ENCODE data around the gene PARP4.

DNA sequence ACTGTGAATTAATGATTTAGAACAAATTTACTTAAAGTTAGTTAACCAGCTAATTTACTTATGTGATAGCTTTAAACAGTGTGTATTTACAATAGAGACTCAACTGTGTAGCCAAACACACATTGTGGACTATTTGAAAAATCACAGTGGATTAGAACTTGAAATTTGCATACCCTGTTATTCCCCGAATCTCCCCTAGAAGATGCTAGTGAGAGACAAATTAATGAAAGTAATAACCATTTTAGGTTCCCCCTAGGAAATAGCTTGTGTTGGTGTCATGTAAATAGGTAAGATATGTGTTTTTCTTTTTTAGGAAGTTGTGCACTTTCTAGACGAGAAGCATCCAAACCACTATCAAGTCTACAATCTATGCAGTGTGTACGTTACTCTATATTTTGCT is 104.7 kb downstream of the PARP4 start:
- TF ChIP-seq, protein P1, sequence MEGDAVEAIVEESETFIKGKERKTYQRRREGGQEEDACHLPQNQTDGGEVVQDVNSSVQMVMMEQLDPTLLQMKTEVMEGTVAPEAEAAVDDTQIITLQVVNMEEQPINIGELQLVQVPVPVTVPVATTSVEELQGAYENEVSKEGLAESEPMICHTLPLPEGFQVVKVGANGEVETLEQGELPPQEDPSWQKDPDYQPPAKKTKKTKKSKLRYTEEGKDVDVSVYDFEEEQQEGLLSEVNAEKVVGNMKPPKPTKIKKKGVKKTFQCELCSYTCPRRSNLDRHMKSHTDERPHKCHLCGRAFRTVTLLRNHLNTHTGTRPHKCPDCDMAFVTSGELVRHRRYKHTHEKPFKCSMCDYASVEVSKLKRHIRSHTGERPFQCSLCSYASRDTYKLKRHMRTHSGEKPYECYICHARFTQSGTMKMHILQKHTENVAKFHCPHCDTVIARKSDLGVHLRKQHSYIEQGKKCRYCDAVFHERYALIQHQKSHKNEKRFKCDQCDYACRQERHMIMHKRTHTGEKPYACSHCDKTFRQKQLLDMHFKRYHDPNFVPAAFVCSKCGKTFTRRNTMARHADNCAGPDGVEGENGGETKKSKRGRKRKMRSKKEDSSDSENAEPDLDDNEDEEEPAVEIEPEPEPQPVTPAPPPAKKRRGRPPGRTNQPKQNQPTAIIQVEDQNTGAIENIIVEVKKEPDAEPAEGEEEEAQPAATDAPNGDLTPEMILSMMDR (IDR thresholded peaks at IDR 0.05) = no peak
- TF ChIP-seq POLR2A (IDR thresholded peaks at IDR 0.05) = no peak

All from right lobe of liver (tissue), 4 donors.